ENCODE results near the gene PIRT. TPM values are rescaled to one million over a fixed set of nuclear protein-coding genes. Genes with fewer than 3 reads are reported as not detected.

Gene PIRT
- total RNA-seq, 4 donors from 2014 or later, result 0.68 to 0.91 TPM; not detected in 2

- Histone ChIP-seq H3K4me1 (peaks cover 70% of the 10 kb centered on the region), H3K27ac (no peak overlapping the region), H3K9me3 (no peaks in the 10 kb centered on the region), H3K27me3 (no peaks in the 10 kb centered on the region), H3K4me3 (no peak overlapping the region), H3K36me3 (no peaks in the 10 kb centered on the region)
- TF ChIP-seq POLR2AphosphoS5 (IDR thresholded peaks at IDR 0.05) (no peak), EP300 (IDR thresholded peaks at IDR 0.05) (no peak), POLR2A (IDR thresholded peaks at IDR 0.05) (no peak), CTCF (IDR thresholded peaks at IDR 0.05) (no peak)
- WGBS, result 32% methylated on average over 4 of the region's 4 CpGs
- DNase-seq (ENCODE audit: low spot score in 2 of 2), result no peak
Observed at GRCh38 chr17:10793816-10794215, 44.1 kb downstream of the PIRT start.

- Histone ChIP-seq H3K27ac (no peak overlapping the region), H3K9me3 (no peaks in the 10 kb centered on the region), H3K4me1 (peaks cover 64% of the 10 kb centered on the region), H3K36me3 (no peaks in the 10 kb centered on the region), H3K27me3 (no peaks in the 10 kb centered on the region), H3K4me3 (no peak overlapping the region)
- WGBS, result 87% methylated on average over 7 of the region's 7 CpGs
- peak in 1 of 2 donors; percentile 7 for DNase-seq (ENCODE audit: low spot score in 2 of 2)
- no peak for TF ChIP-seq EP300 (IDR thresholded peaks at IDR 0.05)
- no peak for TF ChIP-seq POLR2AphosphoS5 (IDR thresholded peaks at IDR 0.05)
- no peak for TF ChIP-seq POLR2A (IDR thresholded peaks at IDR 0.05)
- no peak for TF ChIP-seq CTCF (IDR thresholded peaks at IDR 0.05)
Observed at GRCh38 chr17:10793256-10793655, 44.6 kb downstream of the PIRT start.

GRCh38 chr17:10792151-10792550 is 45.7 kb downstream of the PIRT start:
- H3K4me3 ChIP-seq, result no peak overlapping the region
- DNase-seq (ENCODE audit: low spot score in 2 of 2), result peak in 1 of 2 donors; percentile 69
- H3K4me1 ChIP-seq, result peaks cover 53% of the 10 kb centered on the region
- H3K9me3 ChIP-seq, result no peaks in the 10 kb centered on the region
- TF ChIP-seq CTCF (IDR thresholded peaks at IDR 0.05), result no peak
- TF ChIP-seq POLR2AphosphoS5 (IDR thresholded peaks at IDR 0.05), result peak in 1 of 3 donors; percentile 26
- TF ChIP-seq POLR2A (IDR thresholded peaks at IDR 0.05), result no peak
- TF ChIP-seq EP300 (IDR thresholded peaks at IDR 0.05), result no peak
- H3K36me3 ChIP-seq, result no peaks in the 10 kb centered on the region
- no peaks in the 10 kb centered on the region for H3K27me3 ChIP-seq
- 70% methylated on average over 3 of the region's 8 CpGs for WGBS
- H3K27ac ChIP-seq, result peak overlapping the region; percentile 77

GRCh38 chr17:10790491-10791401 is 47.1 kb downstream of the PIRT start:
- peak in 1 of 2 donors; percentile 61 for DNase-seq (ENCODE audit: low spot score in 2 of 2)

More at GRCh38 chr17:10790491-10791401, 47.1 kb downstream of the PIRT start:
- Histone ChIP-seq H3K27me3 (no peaks in the 10 kb centered on the region), H3K27ac (peak overlapping the region; percentile 77), H3K36me3 (no peaks in the 10 kb centered on the region), H3K9me3 (no peaks in the 10 kb centered on the region), H3K4me3 (no peak overlapping the region), H3K4me1 (peaks cover 48% of the 10 kb centered on the region)
- TF ChIP-seq CTCF (IDR thresholded peaks at IDR 0.05) (no peak), POLR2AphosphoS5 (IDR thresholded peaks at IDR 0.05) (no peak), POLR2A (IDR thresholded peaks at IDR 0.05) (no peak), EP300 (IDR thresholded peaks at IDR 0.05) (no peak)
- 39% methylated on average over 9 of the region's 9 CpGs for WGBS
